Endothelial cell of umbilical vein (primary cell): ENCODE results near the gene PDSS2. TPM values are rescaled to one million over a fixed set of nuclear protein-coding genes. Genes with fewer than 3 reads are reported as not detected.

Source experiments
- BruUV-seq: library from RNA; stranded (reverse); fragments of 400-500 nt; replicated peaks from 2 replicates; lab custom pipeline; 2021; lab: Mats Ljungman, UMichigan
- CTCF ChIA-PET: fragments of 300-600, 350-600 bp; sonication (Branson Sonifier 250); formaldehyde crosslinking; loops from one replicate; lab custom pipeline; 2021; ENCODE audit warnings: antibody characterized with exemption, inconsistent platforms; lab: Charles Lee
- POLR2A ChIA-PET: fragments of 300-600, 350-600 bp; sonication (Branson Sonifier 250); formaldehyde crosslinking; loops from one replicate; lab custom pipeline; 2021; ENCODE audit warnings: antibody characterized with exemption, inconsistent platforms; lab: Charles Lee
- DNase-seq: peaks from one replicate; pipeline ENCODE4 v3.0.0-alpha.2; 2011; ENCODE audit warnings: low read depth, low spot score
- FAIRE-seq: peaks from 2 replicates; lab custom pipeline; 2011; peaks lifted over from hg19 to GRCh38; lab: Jason Lieb, UNC
- H2AFZ ChIP-seq: 2 replicates; pipeline ENCODE4 v1.6.0; 2012; ENCODE audit warnings: low read depth, low read length, control low read depth, inconsistent platforms
- H3K27ac ChIP-seq: 2 replicates; pipeline ENCODE4 v1.5.1; 2011; ENCODE audit warnings: low read depth, mild to moderate bottlenecking, control low read depth, low read length, moderate library complexity; ENCODE audit not compliant: insufficient read depth
- H3K27me3 ChIP-seq, 2 experiments: 2 replicates each; pipeline versions ENCODE4 v1.6.0 to v1.6.1; 2011; ENCODE audit warnings: low read length in 2 of 2, mixed read lengths in 1 of 2; ENCODE audit not compliant: control insufficient read depth in 2 of 2, insufficient read depth in 2 of 2
- H3K36me3 ChIP-seq, 2 experiments: 2 replicates in 1 of 2; 3 replicates in 1 of 2; pipeline ENCODE4 v1.5.1; 2011; ENCODE audit warnings: low read length in 2 of 2, mild to moderate bottlenecking in 1 of 2, moderate library complexity in 1 of 2; ENCODE audit not compliant: control insufficient read depth in 2 of 2, insufficient read depth in 2 of 2; ENCODE audit errors: extremely low read depth in 1 of 2
- H3K4me1 ChIP-seq: 3 replicates; pipeline ENCODE4 v1.5.1; 2011; ENCODE audit warnings: mild to moderate bottlenecking, low read length; ENCODE audit not compliant: control insufficient read depth, insufficient read depth; ENCODE audit errors: extremely low read depth
- H3K4me2 ChIP-seq: 2 replicates; pipeline ENCODE4 v1.6.1; 2011; ENCODE audit warnings: low read length, control low read depth, mixed read lengths; ENCODE audit not compliant: insufficient read depth
- H3K4me3 ChIP-seq, 3 experiments: fragments of 200-600 bp in 1 of 3; sonication (generic), shearing (Covaris generic) in 1 of 3; replicated peaks in 1 of 3; 2 replicates each; pipeline ENCODE4 v1.5.1; 2011 to 2016; ENCODE audit warnings: control low read depth in 3 of 3, low read length in 3 of 3, mild to moderate bottlenecking in 2 of 3, inconsistent platforms in 1 of 3, low read depth in 1 of 3, moderate library complexity in 1 of 3; ENCODE audit not compliant: insufficient read depth in 1 of 3
- H3K79me2 ChIP-seq: 2 replicates; pipeline ENCODE4 v1.6.0; 2012; ENCODE audit warnings: low read length, inconsistent platforms; ENCODE audit not compliant: control insufficient read depth, insufficient read depth
- H3K9ac ChIP-seq: replicated peaks from 2 replicates; pipeline ENCODE3; 2011; ENCODE audit warnings: low read length, control low read depth; ENCODE audit not compliant: insufficient read depth; ENCODE audit errors: extremely low read depth
- H3K9me1 ChIP-seq: replicated peaks from 3 replicates; pipeline ENCODE4 v1.6.0; 2011; ENCODE audit warnings: mild to moderate bottlenecking, low read length; ENCODE audit not compliant: control insufficient read depth, insufficient read depth; ENCODE audit errors: extremely low read depth
- H3K9me3 ChIP-seq: replicated peaks from 2 replicates; pipeline ENCODE4 v1.5.1; 2012; ENCODE audit warnings: low read length, inconsistent platforms; ENCODE audit not compliant: control insufficient read depth, insufficient read depth
- H4K20me1 ChIP-seq: replicated peaks from 2 replicates; pipeline ENCODE3; 2011; ENCODE audit warnings: mild to moderate bottlenecking, low read length; ENCODE audit not compliant: control insufficient read depth, insufficient read depth; ENCODE audit errors: extremely low read depth
- EZH2 ChIP-seq: IDR thresholded peaks from 2 replicates; pipeline ENCODE4 v1.6.1; 2012; ENCODE audit warnings: borderline replicate concordance, low read depth, mild to moderate bottlenecking, moderate library complexity, low read length, inconsistent platforms; ENCODE audit not compliant: severe bottlenecking
- FOS ChIP-seq: IDR thresholded peaks from 2 replicates; pipeline ENCODE4 v1.6.1; 2011; ENCODE audit warnings: mild to moderate bottlenecking, low read length, moderate library complexity, borderline replicate concordance; ENCODE audit not compliant: insufficient read depth
- GATA2 ChIP-seq: IDR thresholded peaks from 2 replicates; pipeline ENCODE4 v1.7.0; 2011; ENCODE audit warnings: low read depth, mild to moderate bottlenecking, moderate library complexity, mixed read lengths, low read length; ENCODE audit not compliant: insufficient read length, insufficient read depth
- JUN ChIP-seq: IDR thresholded peaks from 2 replicates; pipeline ENCODE4 v1.6.1; 2011; ENCODE audit warnings: borderline replicate concordance, low read depth; ENCODE audit not compliant: insufficient read length, insufficient read depth
- MYC ChIP-seq: IDR thresholded peaks from one replicate; pipeline ENCODE4 v1.6.1; 2011; ENCODE audit warnings: mild to moderate bottlenecking, low read depth, low read length
- POLR2A ChIP-seq: IDR thresholded peaks from 2 replicates; pipeline ENCODE4 v1.6.1; 2012; ENCODE audit warnings: low read depth, mild to moderate bottlenecking, control low read depth, low read length
- POLR2AphosphoS5 ChIP-seq: IDR thresholded peaks from 2 replicates; pipeline ENCODE4 v1.6.1; 2012; ENCODE audit warnings: low read depth, mild to moderate bottlenecking, control low read depth, low read length, moderate library complexity; ENCODE audit not compliant: insufficient read depth
- dilution Hi-C: fragments of 300-500 bp; cut with MboI; formaldehyde crosslinking; loops from one replicate; pipeline ENCODE4 v1.15.0; 2019; ENCODE audit warnings: low sequenced_read_pairs; ENCODE audit not compliant: extremely low pct_ligation_motif_present
- intact Hi-C: fragments of 100-400 bp; cut with micrococcal nuclease; formaldehyde crosslinking; loops from one replicate; pipeline ENCODE4 v1.10.0; 2022
- polyA plus RNA-seq, 4 experiments: library from polyadenylated mRNA; depleted of rRNA in 3 of 4; stranded (reverse) in 3 of 4; unstranded in 1 of 4; fragments of >200 nt; gene quantifications; 2 replicates each; pipeline versions ENCODE4 v1.2.1 to v1.2.3, GENCODE V29; 2011 to 2012; ENCODE audit warnings: missing spikeins in 1 of 4
- total RNA-seq: library from RNA; stranded (reverse); gene quantifications from 2 replicates; pipeline ENCODE4 v1.2.3, GENCODE V29; 2021
- TF ChIP-seq, protein P1 (sequence below), 2 donors: IDR thresholded peaks; 1 replicate in 1 of 2; 2 replicates in 1 of 2; pipeline ENCODE4 v1.5.1; 2011; ENCODE audit warnings: low read length in 2 of 2, mild to moderate bottlenecking in 2 of 2, moderate library complexity in 2 of 2, control low read depth in 1 of 2, inconsistent platforms in 1 of 2, low read depth in 1 of 2; ENCODE audit not compliant: insufficient read depth in 1 of 2; ENCODE audit errors: extremely low read depth in 1 of 2
- TF ChIP-seq, protein P2 (sequence below): IDR thresholded peaks from 2 replicates; pipeline ENCODE4 v1.6.1; 2011; ENCODE audit not compliant: insufficient read depth, insufficient read length

The PDSS2 gene
- total and polyA plus RNA-seq, 2 donors (not counting 3 experiments of a cell fraction or from before 2014, with no cell fraction given) = 7.6 to 9.3 TPM

DNA sequence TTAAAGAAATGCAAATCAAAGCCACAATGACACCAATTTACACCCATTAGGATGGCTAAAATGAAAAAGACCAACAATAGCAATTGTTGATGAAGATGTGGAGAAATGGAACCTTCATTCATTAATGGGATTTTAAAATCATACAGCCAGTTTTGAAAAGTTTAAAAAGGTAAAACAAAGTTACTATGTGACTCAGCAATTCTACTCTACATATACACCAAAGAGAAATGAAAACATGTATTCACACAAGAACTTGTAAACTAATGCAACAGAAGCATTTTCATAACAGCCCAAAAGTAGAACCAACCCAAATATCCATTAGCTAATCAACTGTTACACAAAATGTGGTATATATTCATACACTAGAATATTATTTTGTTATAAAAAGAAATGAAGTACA lies 75.7 kb downstream of the PDSS2 start:
- H3K9me3 ChIP-seq = no peaks in the 10 kb centered on the region
- no peaks in the 10 kb centered on the region for H4K20me1 ChIP-seq
- H3K9ac ChIP-seq = no peak overlapping the region
- no peak overlapping the region for H3K27ac ChIP-seq
- ChIA-PET CTCF (no interaction called here), POLR2A (no interaction called here)
- dilution Hi-C loops (no loop called here), intact Hi-C loops (no loop called here)
- BruUV-seq = no TSS peak
- no peak for FAIRE-seq
- no peaks in the 10 kb centered on the region for H3K4me1 ChIP-seq
- no peaks in the 10 kb centered on the region for H3K27me3 ChIP-seq
- H2AFZ ChIP-seq = no peak overlapping the region
- H3K4me3 ChIP-seq = no peak overlapping the region
- H3K4me2 ChIP-seq = no peak overlapping the region
- no peak for DNase-seq
- H3K9me1 ChIP-seq = no peaks in the 10 kb centered on the region
- no peaks in the 10 kb centered on the region for H3K36me3 ChIP-seq
- no peaks in the 10 kb centered on the region for H3K79me2 ChIP-seq
- TF ChIP-seq FOS (no peak), POLR2A (no peak), POLR2AphosphoS5 (no peak), EZH2 (no peak), JUN (no peak), MYC (no peak), GATA2 (no peak)
- TF ChIP-seq, protein P1, sequence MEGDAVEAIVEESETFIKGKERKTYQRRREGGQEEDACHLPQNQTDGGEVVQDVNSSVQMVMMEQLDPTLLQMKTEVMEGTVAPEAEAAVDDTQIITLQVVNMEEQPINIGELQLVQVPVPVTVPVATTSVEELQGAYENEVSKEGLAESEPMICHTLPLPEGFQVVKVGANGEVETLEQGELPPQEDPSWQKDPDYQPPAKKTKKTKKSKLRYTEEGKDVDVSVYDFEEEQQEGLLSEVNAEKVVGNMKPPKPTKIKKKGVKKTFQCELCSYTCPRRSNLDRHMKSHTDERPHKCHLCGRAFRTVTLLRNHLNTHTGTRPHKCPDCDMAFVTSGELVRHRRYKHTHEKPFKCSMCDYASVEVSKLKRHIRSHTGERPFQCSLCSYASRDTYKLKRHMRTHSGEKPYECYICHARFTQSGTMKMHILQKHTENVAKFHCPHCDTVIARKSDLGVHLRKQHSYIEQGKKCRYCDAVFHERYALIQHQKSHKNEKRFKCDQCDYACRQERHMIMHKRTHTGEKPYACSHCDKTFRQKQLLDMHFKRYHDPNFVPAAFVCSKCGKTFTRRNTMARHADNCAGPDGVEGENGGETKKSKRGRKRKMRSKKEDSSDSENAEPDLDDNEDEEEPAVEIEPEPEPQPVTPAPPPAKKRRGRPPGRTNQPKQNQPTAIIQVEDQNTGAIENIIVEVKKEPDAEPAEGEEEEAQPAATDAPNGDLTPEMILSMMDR (IDR thresholded peaks at IDR 0.05; ENCODE audit: extremely low read depth in 1 of 2, insufficient read depth in 1 of 2, low read depth in 1 of 2, low read length in 2 of 2) = no peak
- TF ChIP-seq, protein P2, sequence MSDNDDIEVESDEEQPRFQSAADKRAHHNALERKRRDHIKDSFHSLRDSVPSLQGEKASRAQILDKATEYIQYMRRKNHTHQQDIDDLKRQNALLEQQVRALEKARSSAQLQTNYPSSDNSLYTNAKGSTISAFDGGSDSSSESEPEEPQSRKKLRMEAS = no peak
